ENCODE results near the gene GGNBP2. TPM values are rescaled to one million over a fixed set of nuclear protein-coding genes. Genes with fewer than 3 reads are reported as not detected.

GGNBP2 gene
- total and polyA plus RNA-seq, 2 of the 8 experiments (the other 6 are each of a cell fraction or from before 2014, with no cell fraction given), result 29.2 to 35.8 TPM

GRCh38 chr17:36535669-36536081 is 9.0 kb upstream of the GGNBP2 start:
- Histone ChIP-seq H3K4me1 (replicated peaks in 1 of 4; ENCODE audit: control insufficient read depth in 3 of 4, insufficient read depth in 4 of 4, low read length in 3 of 4) (peaks cover 3 to 6% (median 5%) of the 10 kb centered on the region in 4 experiments; a peak in 4 of 7 replicates), H2BK12ac (ENCODE audit: low read depth, low read length) (no peak overlapping the region), H3K36me3 (ENCODE audit: control insufficient read depth in 2 of 4, insufficient read depth in 4 of 4, low read length in 3 of 4) (peaks cover 26 to 45% (median 32%) of the 10 kb centered on the region in 4 experiments), H2BK120ac (replicated peaks; ENCODE audit: low read depth, low read length) (no peak overlapping the region), H3K4me2 (ENCODE audit: insufficient read depth in 1 of 2, low read depth in 2 of 2, low read length in 2 of 2) (peak overlapping the region; percentile 77 to 92), H3K4ac (replicated peaks; ENCODE audit: insufficient read length, low read depth, low read length) (peak overlapping the region; percentile 74), H3K23me2 (ENCODE audit: low read depth, low read length) (peaks cover 11% of the 10 kb centered on the region), H2BK5ac (ENCODE audit: low read depth, low read length) (no peak overlapping the region; the same call in 1 of the 2 replicates), H3K56ac (replicated peaks; ENCODE audit: insufficient read length, low read depth, low read length) (peak overlapping the region; percentile 32), H3K14ac (ENCODE audit: insufficient read length) (no peak overlapping the region), H2BK15ac (ENCODE audit: low read length) (no peak overlapping the region), H3K27me3 (replicated peaks in 1 of 4; ENCODE audit: control insufficient read depth in 3 of 4, extremely low read depth in 1 of 4, insufficient read depth in 3 of 4, low read length in 3 of 4) (no peaks in the 10 kb centered on the region), H3K9ac (replicated peaks in 1 of 4; ENCODE audit: extremely low read depth in 1 of 4, low read depth in 3 of 4, low read length in 3 of 4) (peak overlapping the region; percentile 55 to 97 (median 80)), H3K9me3 (ENCODE audit: insufficient read depth in 2 of 2, low read depth in 1 of 2, low read length in 1 of 2) (no peaks in the 10 kb centered on the region), H3K18ac (ENCODE audit: extremely low read depth, low read length) (peak overlapping the region; percentile 60; the same call in 1 of the 2 replicates), H2AK5ac (ENCODE audit: low read depth, low read length) (0 out of 2 replicates have a peak overlapping the region, but pooled peaks have one; percentile 43), H3K23ac (ENCODE audit: insufficient read length) (no peak overlapping the region), H4K8ac (ENCODE audit: extremely low read depth, insufficient read depth, low read length) (peak overlapping the region; percentile 99; the same call in 1 of the 2 replicates), H3K27ac (ENCODE audit: low read depth, low read length) (no peak overlapping the region; the same call in 1 of the 2 replicates), H4K20me1 (replicated peaks in 1 of 2; ENCODE audit: control insufficient read depth in 1 of 2, insufficient read depth in 2 of 2, low read length in 2 of 2) (peaks cover 0 to 3% of the 10 kb centered on the region in 2 experiments), H3K4me3 (ENCODE audit: extremely low read depth in 1 of 4, insufficient read depth in 2 of 4, low read depth in 3 of 4, low read length in 4 of 4) (peak overlapping the region; percentile 84 to 96 (median 87)), H3K79me2 (ENCODE audit: control insufficient read depth in 1 of 2, insufficient read depth in 2 of 2, low read length in 2 of 2) (peaks cover 0 to 37% of the 10 kb centered on the region in 2 experiments; a peak in 3 of 4 replicates), H2BK20ac (ENCODE audit: low read length) (no peak overlapping the region), H4K91ac (replicated peaks; ENCODE audit: insufficient read length, low read length) (no peak overlapping the region), H2AFZ (ENCODE audit: low read length) (no peak overlapping the region), H4K5ac (ENCODE audit: insufficient read length, low read depth, low read length) (peak overlapping the region; percentile 14), H3K79me1 (ENCODE audit: low read depth, low read length) (peaks cover 3% of the 10 kb centered on the region; the same call in 1 of the 2 replicates)
- FAIRE-seq (no peak), DNase-seq (ENCODE audit: low read depth in 1 of 2, low spot score in 2 of 2) (no peak)
- WGBS, 2 experiments (ENCODE audit: extremely low coverage in 1 of 2, insufficient coverage in 1 of 2, insufficient read length in 1 of 2, insufficient replicate concordance in 2 of 2, low coverage in 1 of 2, low lambda C conversion rate in 2 of 2, missing lambda C conversion rate in 1 of 2), result 14% methylated on average over 15 of the region's 15 CpGs; no CpG with 5 or more reads in 1 of the 2 experiments
- CTCF ChIA-PET (ENCODE audit: partially characterized antibody), result interaction anchor here (1.3 kb wide), 1 partner anchor 66 kb away, joined by 4 read pairs; the partner anchor contains the start of gene MRM1
- POLR2A ChIA-PET (ENCODE audit: partially characterized antibody), result interaction anchor here (0.9 to 4.9 kb wide), 16 partner anchors 10 to 66 kb away, joined by 3 to 101 read pairs (median 5); partner anchors contain the start of genes DHRS11, GGNBP2 and ZNHIT3
- TF ChIP-seq TEAD4 (IDR thresholded peaks at IDR 0.05; ENCODE audit: low read depth, low read length) (no peak), SP4 (IDR thresholded peaks at IDR 0.05; ENCODE audit: low read length) (no peak), PHF8 (conservative IDR thresholded peaks at IDR 0.05; ENCODE audit: low read depth, low read length) (peak; percentile 49; the same call in 1 of the 2 replicates), SP1 (IDR thresholded peaks at IDR 0.05; ENCODE audit: low read depth, low read length) (no peak), RBBP5 (IDR thresholded peaks at IDR 0.05; ENCODE audit: borderline replicate concordance, low read depth, low read length) (no peak), KDM1A (IDR thresholded peaks at IDR 0.05; ENCODE audit: borderline replicate concordance, low read length) (0 out of 2 replicates have a peak, but pooled peaks have one; percentile 48)
